Kidney epithelial cell (primary cell): ENCODE results near the gene EPB41L5. TPM values are rescaled to one million over a fixed set of nuclear protein-coding genes. Genes with fewer than 3 reads are reported as not detected.
A peak's percentile ranks its signal among the peaks of the same experiment; 100 is the strongest.

Experiments used
- DNase-seq: peaks from one replicate; pipeline ENCODE4 v3.0.0-alpha.2; 2010; ENCODE audit warnings: low read depth
- H3K27me3 ChIP-seq: 2 replicates; pipeline ENCODE4 v1.6.0; 2011; ENCODE audit warnings: low read length; ENCODE audit not compliant: control insufficient read depth, insufficient read depth
- H3K36me3 ChIP-seq: 2 replicates; pipeline ENCODE4 v1.5.1; 2011; ENCODE audit warnings: low read length; ENCODE audit not compliant: control insufficient read depth, insufficient read depth
- H3K4me3 ChIP-seq: 2 replicates; pipeline ENCODE4 v1.5.1; 2011; ENCODE audit warnings: low read depth, mild to moderate bottlenecking, control low read depth, low read length
- total RNA-seq: library from RNA; depleted of rRNA; stranded (reverse); fragments of >200 nt; gene quantifications from 2 replicates; pipeline ENCODE4 v1.2.3, GENCODE V29; 2015
- TF ChIP-seq, protein P1 (sequence below): IDR thresholded peaks from 2 replicates; pipeline ENCODE4 v1.5.1; 2011; ENCODE audit warnings: mild to moderate bottlenecking, moderate library complexity, low read length, control low read depth, inconsistent platforms; ENCODE audit not compliant: insufficient read depth, poor library complexity, severe bottlenecking

The EPB41L5 gene
- total RNA-seq, 1 donor from 2014 or later = 15.6 TPM

DNA sequence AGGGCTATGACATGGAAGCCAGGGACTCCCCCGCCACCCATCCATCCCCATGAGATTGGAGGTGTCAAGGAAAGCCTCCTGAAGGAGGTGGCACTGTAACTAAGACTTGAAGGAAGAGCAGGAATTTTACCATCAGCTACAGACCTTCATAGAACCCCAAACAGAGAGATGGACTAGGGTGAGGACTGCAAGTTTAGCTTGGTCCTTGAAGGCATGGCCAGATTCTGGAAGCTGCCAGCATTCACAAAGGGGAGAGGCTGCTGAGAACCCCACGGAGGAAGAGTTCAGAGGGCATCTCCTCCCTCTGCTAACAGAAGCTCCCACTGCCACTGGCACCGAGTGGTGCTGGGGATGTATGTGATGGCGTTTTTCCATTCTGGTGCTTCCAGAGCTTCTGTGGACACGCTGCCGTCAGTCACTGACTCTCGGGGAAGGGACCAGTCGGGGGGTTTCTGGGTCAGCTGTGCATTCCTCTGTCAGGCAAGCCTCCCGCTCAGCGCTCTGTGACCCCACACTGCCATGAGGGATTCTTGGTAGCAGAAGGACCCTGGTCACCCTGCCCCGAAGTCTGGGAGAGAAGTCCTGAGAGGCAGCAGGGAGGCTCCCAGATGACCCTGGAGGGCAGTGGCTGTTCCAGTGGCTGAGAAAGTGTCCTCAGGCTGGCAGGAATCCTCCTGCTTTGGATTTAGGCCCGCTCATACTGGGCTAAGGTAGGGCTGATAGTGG, 192.2 kb downstream of the EPB41L5 start:
- TF ChIP-seq, protein P1, sequence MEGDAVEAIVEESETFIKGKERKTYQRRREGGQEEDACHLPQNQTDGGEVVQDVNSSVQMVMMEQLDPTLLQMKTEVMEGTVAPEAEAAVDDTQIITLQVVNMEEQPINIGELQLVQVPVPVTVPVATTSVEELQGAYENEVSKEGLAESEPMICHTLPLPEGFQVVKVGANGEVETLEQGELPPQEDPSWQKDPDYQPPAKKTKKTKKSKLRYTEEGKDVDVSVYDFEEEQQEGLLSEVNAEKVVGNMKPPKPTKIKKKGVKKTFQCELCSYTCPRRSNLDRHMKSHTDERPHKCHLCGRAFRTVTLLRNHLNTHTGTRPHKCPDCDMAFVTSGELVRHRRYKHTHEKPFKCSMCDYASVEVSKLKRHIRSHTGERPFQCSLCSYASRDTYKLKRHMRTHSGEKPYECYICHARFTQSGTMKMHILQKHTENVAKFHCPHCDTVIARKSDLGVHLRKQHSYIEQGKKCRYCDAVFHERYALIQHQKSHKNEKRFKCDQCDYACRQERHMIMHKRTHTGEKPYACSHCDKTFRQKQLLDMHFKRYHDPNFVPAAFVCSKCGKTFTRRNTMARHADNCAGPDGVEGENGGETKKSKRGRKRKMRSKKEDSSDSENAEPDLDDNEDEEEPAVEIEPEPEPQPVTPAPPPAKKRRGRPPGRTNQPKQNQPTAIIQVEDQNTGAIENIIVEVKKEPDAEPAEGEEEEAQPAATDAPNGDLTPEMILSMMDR = no peak
- no peak for DNase-seq
- peaks cover 2% of the 10 kb centered on the region for H3K27me3 ChIP-seq
- no peaks in the 10 kb centered on the region for H3K36me3 ChIP-seq
- H3K4me3 ChIP-seq = no peak overlapping the region

DNA sequence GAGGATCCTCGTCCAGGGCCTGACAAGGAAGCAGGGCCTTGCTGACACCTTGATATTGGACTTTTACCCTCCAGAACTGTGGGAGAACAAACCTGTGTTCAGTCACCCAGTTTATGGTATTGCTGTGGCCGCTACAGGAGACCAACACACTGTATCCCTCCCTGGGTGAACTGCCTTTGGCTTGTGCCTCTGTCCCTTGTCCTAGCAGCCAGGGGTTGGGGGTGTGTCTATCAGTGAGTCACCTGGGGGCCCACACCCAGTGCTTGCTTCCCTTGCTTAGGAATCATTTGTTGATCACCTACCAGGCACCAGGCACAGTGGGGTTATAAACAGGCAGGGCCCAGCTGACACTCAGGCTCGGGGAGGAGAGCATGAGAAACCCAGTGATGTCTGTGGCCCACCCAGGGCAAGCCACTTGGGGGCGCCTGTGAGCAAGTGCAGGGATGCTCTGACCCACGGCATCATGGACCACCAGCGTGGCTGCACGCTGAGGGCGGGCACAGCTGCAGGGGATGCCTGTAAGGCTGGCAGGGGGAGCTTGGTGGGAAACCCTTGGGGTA, 193.2 kb downstream of the EPB41L5 start:
- H3K27me3 ChIP-seq = peaks cover 2% of the 10 kb centered on the region
- no peak for DNase-seq
- H3K36me3 ChIP-seq = no peaks in the 10 kb centered on the region
- H3K4me3 ChIP-seq = no peak overlapping the region
- TF ChIP-seq, protein P1 = peak; percentile 16

GRCh38 chr2:120208381-120209353, 195.8 kb downstream of the EPB41L5 start:
- DNase-seq = no peak
- no peak overlapping the region for H3K4me3 ChIP-seq
- H3K27me3 ChIP-seq = peaks cover 2% of the 10 kb centered on the region
- H3K36me3 ChIP-seq = no peaks in the 10 kb centered on the region
- TF ChIP-seq, protein P1 = no peak

DNA sequence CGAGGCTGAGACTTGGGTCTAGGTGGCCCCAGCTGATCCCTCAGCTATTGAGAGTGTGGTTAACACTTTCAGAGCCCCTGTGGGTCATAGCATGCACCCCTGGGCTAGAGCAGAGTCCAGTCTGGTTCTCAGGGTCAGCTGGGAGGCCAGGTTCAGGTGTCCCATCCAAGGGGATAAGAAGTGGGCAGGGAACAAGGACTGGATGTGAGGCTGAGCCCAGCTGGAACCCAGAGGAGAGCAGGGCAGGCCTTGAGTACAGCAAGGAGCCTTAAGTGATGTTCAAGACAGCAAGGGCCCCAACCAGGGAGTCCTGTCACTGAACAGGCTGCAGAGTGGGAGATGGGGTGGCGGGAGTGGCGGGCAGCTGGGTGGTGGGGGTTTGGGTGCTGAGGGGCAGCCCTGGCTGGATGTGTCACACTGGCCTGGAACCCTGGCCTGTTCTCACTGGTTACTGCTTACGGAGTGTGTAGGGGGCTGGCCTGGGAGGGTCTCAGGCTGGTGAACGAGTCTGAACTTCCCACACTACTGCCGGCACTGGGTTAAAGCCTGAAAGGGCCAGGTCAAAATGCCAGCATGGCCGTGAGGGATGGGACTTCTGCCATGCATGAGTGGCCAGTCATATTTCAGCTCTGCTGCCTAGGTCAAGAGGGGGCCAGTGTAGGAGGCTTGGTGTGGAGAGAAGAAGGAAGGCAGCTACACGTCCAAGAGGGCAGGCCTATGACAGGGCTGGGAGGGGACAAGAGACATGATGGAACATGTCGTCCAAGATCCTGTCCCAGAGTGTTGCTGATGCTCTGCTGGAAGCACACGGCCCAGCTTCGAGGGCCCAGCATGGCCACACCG, 196.8 kb downstream of the EPB41L5 start:
- TF ChIP-seq, protein P1 = no peak

DNA sequence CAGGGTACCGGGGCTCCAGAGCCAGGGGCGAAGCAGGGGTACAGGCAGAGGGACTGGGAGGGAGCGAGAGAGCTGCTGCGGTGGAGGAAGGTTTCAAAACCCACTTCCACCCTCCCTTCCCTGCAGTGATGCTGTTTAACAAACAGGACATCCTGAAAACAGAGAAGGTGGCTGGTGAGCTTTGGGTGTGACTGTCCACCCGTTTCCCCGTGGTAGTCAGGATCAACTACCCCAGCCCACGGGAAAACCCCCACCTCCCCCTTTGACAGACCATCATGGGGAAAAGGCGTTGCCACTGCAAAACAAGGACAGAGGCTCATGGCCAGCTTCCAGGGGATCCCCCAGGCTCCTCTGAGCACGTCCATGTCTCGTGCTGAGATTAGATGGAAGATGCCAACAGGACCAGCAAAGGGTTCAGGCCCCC, 197.4 kb downstream of the EPB41L5 start:
- Histone ChIP-seq H3K27me3 (no peaks in the 10 kb centered on the region), H3K36me3 (no peaks in the 10 kb centered on the region), H3K4me3 (no peak overlapping the region)
- TF ChIP-seq, protein P1 = no peak
- DNase-seq = no peak

More for the DNA sequence above, 196.8 kb downstream of the EPB41L5 start:
- Histone ChIP-seq H3K36me3 (no peaks in the 10 kb centered on the region), H3K4me3 (no peak overlapping the region), H3K27me3 (no peaks in the 10 kb centered on the region)
- no peak for DNase-seq
